Esophagus muscularis mucosa (tissue), 4 donors: ENCODE measurements around the gene TNRC18. TPM values are rescaled to one million over a fixed set of nuclear protein-coding genes. Genes with fewer than 3 reads are reported as not detected.
A peak's percentile ranks its signal among the peaks of the same experiment; 100 is the strongest.
"Not testable (repeated sequence)": the region's sequence is repeated elsewhere in the genome, so short reads cannot be mapped to it uniquely, and the experiment has no call there.

Source experiments
- DNase-seq: peaks from one replicate; pipeline ENCODE4 v3.0.0-alpha.2; 2017; ENCODE audit errors: extremely low spot score
- H3K27ac ChIP-seq, 4 donors: fragments of 200-600 bp; sonication (generic); replicated peaks in 1 of 4; 1 replicate in 3 of 4; 2 replicates in 1 of 4; pipeline ENCODE4 v1.5.1; 2016 to 2019; ENCODE audit warnings: mild to moderate bottlenecking in 1 of 4
- H3K27me3 ChIP-seq, 4 donors: fragments of 200-600 bp; sonication (generic); one replicate each; pipeline versions ENCODE4 v1.5.1 to v1.6.0; 2016 to 2019
- H3K36me3 ChIP-seq, 4 donors: fragments of 200-600 bp; sonication (generic); one replicate each; pipeline ENCODE4 v1.5.1; 2016 to 2019
- H3K4me1 ChIP-seq, 4 donors: fragments of 200-600 bp; sonication (generic); one replicate each; pipeline ENCODE4 v1.5.1; 2016 to 2019
- H3K4me3 ChIP-seq, 4 donors: fragments of 200-600 bp; sonication (generic); 1 replicate in 2 of 4; 2 replicates in 2 of 4; pipeline ENCODE4 v1.5.1; 2016 to 2019; ENCODE audit warnings: mild to moderate bottlenecking in 4 of 4, moderate library complexity in 1 of 4
- H3K9me3 ChIP-seq, 4 donors: fragments of 200-600 bp; sonication (generic); 1 replicate in 3 of 4; 2 replicates in 1 of 4; pipeline ENCODE4 v1.5.1; 2016 to 2019
- EP300 ChIP-seq: sonication (generic); formaldehyde crosslinking; IDR thresholded peaks from one replicate; pipeline ENCODE4 v1.6.1; 2017; ENCODE audit warnings: antibody characterized with exemption
- POLR2A ChIP-seq: fragments of 450-650 bp; IDR thresholded peaks from one replicate; pipeline ENCODE4 v1.6.1; 2017; ENCODE audit warnings: antibody characterized with exemption, moderate library complexity, mild to moderate bottlenecking, low read depth
- POLR2AphosphoS5 ChIP-seq, 2 donors: sonication (generic); formaldehyde crosslinking; IDR thresholded peaks; one replicate each; pipeline ENCODE4 v1.6.1; 2017; ENCODE audit warnings: antibody characterized with exemption in 2 of 2
- WGBS: methylation state at CpG from one replicate; pipeline ENCODE4 v1.1.5; 2018; 5-methylcytosine and 5-hydroxymethylcytosine counted together
- intact Hi-C: fragments of 100-400 bp; cut with DNase I; formaldehyde crosslinking; loops from one replicate; pipeline ENCODE4 v1.15.1; 2023
- total RNA-seq, 4 donors: library from RNA; depleted of rRNA; stranded (reverse); fragments of >200 nt; gene quantifications; one replicate each; pipeline versions ENCODE4 v1.1.0 to v1.2.1, GENCODE V29; 2016
- TF ChIP-seq, protein P1 (sequence below), 3 experiments: fragments of 200-600 bp in 2 of 3; fragments of 450-650 bp in 1 of 3; sonication (generic) in 2 of 3; IDR thresholded peaks; one replicate each; pipeline ENCODE4 v1.5.1; 2017 to 2019; ENCODE audit warnings: antibody characterized with exemption in 3 of 3, mild to moderate bottlenecking in 2 of 3, moderate library complexity in 1 of 3

TNRC18 gene
- total RNA-seq, 4 donors from 2014 or later = 101 to 277 (median 166) TPM

GRCh38 chr7:5362466-5362865 is 61.2 kb downstream of the TNRC18 start:
- H3K4me1 ChIP-seq = peaks cover 11 to 99% (median 86%) of the 10 kb centered on the region in 4 donors
- no peaks in the 10 kb centered on the region for H3K27me3 ChIP-seq
- 89% methylated on average over 14 of the region's 18 CpGs for WGBS
- DNase-seq = no peak
- H3K9me3 ChIP-seq = no peaks in the 10 kb centered on the region
- no peak for TF ChIP-seq EP300
- no peak for TF ChIP-seq POLR2A
- no peak for TF ChIP-seq POLR2AphosphoS5 (IDR thresholded peaks at IDR 0.05)
- TF ChIP-seq, protein P1, sequence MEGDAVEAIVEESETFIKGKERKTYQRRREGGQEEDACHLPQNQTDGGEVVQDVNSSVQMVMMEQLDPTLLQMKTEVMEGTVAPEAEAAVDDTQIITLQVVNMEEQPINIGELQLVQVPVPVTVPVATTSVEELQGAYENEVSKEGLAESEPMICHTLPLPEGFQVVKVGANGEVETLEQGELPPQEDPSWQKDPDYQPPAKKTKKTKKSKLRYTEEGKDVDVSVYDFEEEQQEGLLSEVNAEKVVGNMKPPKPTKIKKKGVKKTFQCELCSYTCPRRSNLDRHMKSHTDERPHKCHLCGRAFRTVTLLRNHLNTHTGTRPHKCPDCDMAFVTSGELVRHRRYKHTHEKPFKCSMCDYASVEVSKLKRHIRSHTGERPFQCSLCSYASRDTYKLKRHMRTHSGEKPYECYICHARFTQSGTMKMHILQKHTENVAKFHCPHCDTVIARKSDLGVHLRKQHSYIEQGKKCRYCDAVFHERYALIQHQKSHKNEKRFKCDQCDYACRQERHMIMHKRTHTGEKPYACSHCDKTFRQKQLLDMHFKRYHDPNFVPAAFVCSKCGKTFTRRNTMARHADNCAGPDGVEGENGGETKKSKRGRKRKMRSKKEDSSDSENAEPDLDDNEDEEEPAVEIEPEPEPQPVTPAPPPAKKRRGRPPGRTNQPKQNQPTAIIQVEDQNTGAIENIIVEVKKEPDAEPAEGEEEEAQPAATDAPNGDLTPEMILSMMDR (IDR thresholded peaks at IDR 0.05) = no peak
- intact Hi-C loops = loop anchor here (10.0 kb wide), 2 partner anchors 118 to 322 kb away; no protein-coding TSS in a partner anchor
- peak overlapping the region in 3 of 4 donors; percentile 34 to 50 (median 35) for H3K27ac ChIP-seq
- peaks cover 28 to 64% (median 56%) of the 10 kb centered on the region in 4 donors for H3K36me3 ChIP-seq
- H3K4me3 ChIP-seq = no peak overlapping the region

GRCh38 chr7:5361446-5362127 is 62.0 kb downstream of the TNRC18 start:
- Histone ChIP-seq H3K27me3 (no peaks in the 10 kb centered on the region), H3K4me3 (no peak overlapping the region), H3K27ac (peak overlapping the region in 3 of 4 donors; percentile 27 to 81 (median 69)), H3K36me3 (peaks cover 37 to 73% (median 62%) of the 10 kb centered on the region in 4 donors), H3K4me1 (peaks cover 10 to 99% (median 86%) of the 10 kb centered on the region in 4 donors), H3K9me3 (no peaks in the 10 kb centered on the region)
- TF ChIP-seq POLR2AphosphoS5 (IDR thresholded peaks at IDR 0.05) (no peak), POLR2A (no peak), EP300 (no peak)
- TF ChIP-seq, protein P1 (IDR thresholded peaks at IDR 0.05) = no peak
- WGBS = 79% methylated on average over 12 of the region's 58 CpGs
- intact Hi-C loops = loop anchor here (10.0 kb wide), 2 partner anchors 117 to 323 kb away; no protein-coding TSS in a partner anchor
- no peak for DNase-seq

DNA sequence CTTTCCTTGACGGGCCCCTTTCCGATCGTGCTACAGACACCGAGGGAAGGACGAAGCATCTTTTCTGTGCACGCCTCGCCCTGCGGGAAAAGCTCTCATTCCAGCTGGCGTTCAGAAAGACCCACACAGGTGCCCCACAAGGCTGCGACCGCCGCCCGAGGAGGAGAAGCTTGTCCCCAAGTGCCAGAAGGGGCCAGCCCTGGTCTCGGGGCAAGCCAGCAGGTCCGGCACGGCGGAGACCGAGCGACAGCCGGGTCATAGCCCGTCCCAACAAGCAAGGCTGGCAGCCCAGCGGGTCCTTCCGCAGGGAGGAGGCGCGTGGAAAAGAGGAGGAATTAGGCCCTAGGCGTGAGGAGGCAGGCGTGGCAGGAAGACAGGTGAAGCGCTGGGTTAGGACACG is 62.7 kb downstream of the TNRC18 start:
- Histone ChIP-seq H3K27me3 (no peaks in the 10 kb centered on the region), H3K27ac (peak overlapping the region; percentile 16 to 81 (median 48)), H3K9me3 (no peaks in the 10 kb centered on the region), H3K36me3 (peaks cover 42 to 79% (median 67%) of the 10 kb centered on the region in 4 donors), H3K4me3 (no peak overlapping the region), H3K4me1 (peaks cover 4 to 99% (median 86%) of the 10 kb centered on the region in 4 donors)
- WGBS = 85% methylated on average over 18 of the region's 29 CpGs
- intact Hi-C loops = loop anchor here (10.0 kb wide), 2 partner anchors 116 to 324 kb away; no protein-coding TSS in a partner anchor
- TF ChIP-seq, protein P1 (IDR thresholded peaks at IDR 0.05) = no peak
- no peak for TF ChIP-seq POLR2A
- TF ChIP-seq POLR2AphosphoS5 (IDR thresholded peaks at IDR 0.05) = no peak
- no peak for TF ChIP-seq EP300
- DNase-seq = no peak

DNA sequence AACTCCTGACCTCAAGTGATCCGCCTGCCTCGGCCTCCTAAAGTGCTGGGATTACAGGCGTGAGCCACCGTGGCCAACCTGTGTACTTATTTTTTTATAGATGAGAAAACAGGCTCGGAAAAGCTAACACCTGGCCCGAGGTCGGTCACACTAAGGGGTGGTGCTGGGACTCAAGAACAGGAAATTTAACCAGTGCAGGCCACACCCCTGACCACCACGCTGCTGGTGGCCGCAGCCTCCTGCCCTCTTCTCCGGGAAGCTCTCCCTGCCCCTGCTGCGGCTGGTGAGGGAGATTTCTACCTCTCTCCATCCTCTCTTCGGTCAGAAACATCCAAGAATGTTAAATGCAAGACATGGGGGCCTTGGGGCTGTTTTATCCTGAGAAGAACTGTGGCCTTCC is 63.2 kb downstream of the TNRC18 start:
- WGBS = 88% methylated on average over 12 of the region's 12 CpGs
- Histone ChIP-seq H3K4me1 (peaks cover 7 to 98% (median 86%) of the 10 kb centered on the region in 4 donors), H3K27ac (peak overlapping the region; percentile 27 to 81 (median 66)), H3K36me3 (peaks cover 42 to 83% (median 72%) of the 10 kb centered on the region in 4 donors), H3K4me3 (no peak overlapping the region), H3K9me3 (no peaks in the 10 kb centered on the region), H3K27me3 (no peaks in the 10 kb centered on the region)
- no peak for TF ChIP-seq POLR2AphosphoS5 (IDR thresholded peaks at IDR 0.05)
- TF ChIP-seq, protein P1 (IDR thresholded peaks at IDR 0.05) = no peak
- no peak for TF ChIP-seq POLR2A
- no peak for TF ChIP-seq EP300
- intact Hi-C loops = loop anchor here (10.0 kb wide), 2 partner anchors 116 to 324 kb away; no protein-coding TSS in a partner anchor
- no peak for DNase-seq

GRCh38 chr7:5360021-5360420 is 63.6 kb downstream of the TNRC18 start:
- intact Hi-C loops = loop anchor here (10.0 kb wide), 2 partner anchors 115 to 325 kb away; no protein-coding TSS in a partner anchor
- not testable (repeated sequence) for H3K27me3 ChIP-seq, H3K9me3 ChIP-seq, DNase-seq, H3K4me3 ChIP-seq
- WGBS = 70% methylated on average over 6 of the region's 6 CpGs
- Histone ChIP-seq H3K4me1 (peaks cover 12 to 98% (median 86%) of the 10 kb centered on the region in 4 donors), H3K27ac (peak overlapping the region; percentile 63 to 81 (median 70)), H3K36me3 (peaks cover 42 to 81% (median 76%) of the 10 kb centered on the region in 4 donors)
